GM18868 (cell line): Measurements from ENCODE around the gene RALGPS2.

Experiments
- ATAC-seq: cut with Tn5 transposase; IDR thresholded peaks from one replicate; pipeline ENCODE4 v1.9.1; 2021; ENCODE audit warnings: mild to moderate bottlenecking, moderate library complexity; ENCODE audit not compliant: unreplicated experiment

The RALGPS2 gene

GRCh38 chr1:178724728-178725465 lies at the start of gene RALGPS2:
RALGPS2 (plus strand) TSS chr1:178725244; CDS start chr1:178776765, 51,521 bp downstream.
- peak; percentile 69 for ATAC-seq

GRCh38 chr1:178679237-178679636 lies 45.8 kb upstream of the RALGPS2 start:
- no peak for ATAC-seq

- no peak for ATAC-seq
Observed at GRCh38 chr1:178682429-178682828, 42.6 kb upstream of the RALGPS2 start.

- ATAC-seq, result no peak
Observed at GRCh38 chr1:178682886-178683285, 42.2 kb upstream of the RALGPS2 start.

- ATAC-seq, result no peak
Observed at GRCh38 chr1:178683291-178683690, 41.8 kb upstream of the RALGPS2 start.

- ATAC-seq, result no peak
Observed at GRCh38 chr1:178684111-178684510, 40.9 kb upstream of the RALGPS2 start.

GRCh38 chr1:178684542-178685000 lies 40.5 kb upstream of the RALGPS2 start:
- ATAC-seq, result peak; percentile 67

- no peak for ATAC-seq
Observed at GRCh38 chr1:178686407-178686806, 38.6 kb upstream of the RALGPS2 start.

GRCh38 chr1:178688244-178688643 lies 36.8 kb upstream of the RALGPS2 start:
- ATAC-seq, result no peak

- ATAC-seq, result no peak
Observed at GRCh38 chr1:178689769-178690168, 35.3 kb upstream of the RALGPS2 start.

GRCh38 chr1:178690496-178690895 lies 34.5 kb upstream of the RALGPS2 start:
- no peak for ATAC-seq

GRCh38 chr1:178692564-178693327 lies 32.3 kb upstream of the RALGPS2 start:
- no peak for ATAC-seq

GRCh38 chr1:178693366-178693765 lies 31.7 kb upstream of the RALGPS2 start:
- ATAC-seq, result no peak

GRCh38 chr1:178694923-178695525 lies 30.0 kb upstream of the RALGPS2 start:
- no peak for ATAC-seq

- no peak for ATAC-seq
Observed at GRCh38 chr1:178702146-178702545, 22.9 kb upstream of the RALGPS2 start.

GRCh38 chr1:178704833-178705232 lies 20.2 kb upstream of the RALGPS2 start:
- no peak for ATAC-seq

- ATAC-seq, result no peak
Observed at GRCh38 chr1:178706432-178706831, 18.6 kb upstream of the RALGPS2 start.

- no peak for ATAC-seq
Observed at GRCh38 chr1:178713259-178713658, 11.8 kb upstream of the RALGPS2 start.

GRCh38 chr1:178714453-178714852 lies 10.6 kb upstream of the RALGPS2 start:
- ATAC-seq, result no peak

- no peak for ATAC-seq
Observed at GRCh38 chr1:178716111-178716510, 8.9 kb upstream of the RALGPS2 start.

GRCh38 chr1:178718520-178718919 lies 6.5 kb upstream of the RALGPS2 start:
- no peak for ATAC-seq

- ATAC-seq, result no peak
Observed at GRCh38 chr1:178723546-178723945, 1.5 kb upstream of the RALGPS2 start.
